A673 (cell line): Measurements from ENCODE around the gene FOXK1. TPM values are rescaled to one million over a fixed set of nuclear protein-coding genes. Genes with fewer than 3 reads are reported as not detected.

ENCODE experiments used
- BruUV-seq: library from RNA; stranded (reverse); fragments of 400-500 nt; replicated peaks from 2 replicates; lab custom pipeline; 2021; lab: Mats Ljungman, UMichigan
- CTCF ChIA-PET: fragments of 300-600 bp; sonication (Branson Sonifier 250); formaldehyde crosslinking; loops from one replicate; lab custom pipeline; 2022; ENCODE audit warnings: antibody characterized with exemption; lab: Charles Lee
- POLR2A ChIA-PET: fragments of 300-600 bp; sonication (Branson Sonifier 250); formaldehyde crosslinking; loops from one replicate; lab custom pipeline; 2022; ENCODE audit warnings: antibody characterized with exemption; ENCODE audit not compliant: low non-redundant PET; lab: Charles Lee
- DNase-seq: peaks from one replicate; pipeline ENCODE4 v3.0.0-alpha.2; 2015; ENCODE audit warnings: low spot score
- H3K27ac ChIP-seq: fragments of 200-600 bp; sonication (generic); 2 replicates; pipeline ENCODE4 v1.5.1; 2016; ENCODE audit warnings: mixed run types, low read depth, mild to moderate bottlenecking, mixed read lengths, antibody characterized with exemption, low read length; ENCODE audit not compliant: poor library complexity, severe bottlenecking
- H3K27me3 ChIP-seq: fragments of 200-600 bp; sonication (generic); replicated peaks from 2 replicates; pipeline ENCODE4 v1.6.1; 2017; ENCODE audit warnings: mixed run types, low read depth, mild to moderate bottlenecking, mixed read lengths, antibody characterized with exemption, low read length; ENCODE audit not compliant: insufficient read depth, poor library complexity
- H3K36me3 ChIP-seq: fragments of 200-600 bp; sonication (generic); 2 replicates; pipeline ENCODE4 v1.6.1; 2016; ENCODE audit warnings: mixed run types, mild to moderate bottlenecking, mixed read lengths, antibody characterized with exemption, low read length; ENCODE audit not compliant: insufficient read depth, poor library complexity, severe bottlenecking
- H3K4me1 ChIP-seq: fragments of 200-600 bp; sonication (generic); 2 replicates; pipeline ENCODE4 v1.6.1; 2017; ENCODE audit warnings: mixed run types, mild to moderate bottlenecking, mixed read lengths, antibody characterized with exemption, low read length; ENCODE audit not compliant: insufficient read depth, poor library complexity, severe bottlenecking
- H3K4me3 ChIP-seq: fragments of 200-600 bp; sonication (generic); 2 replicates; pipeline ENCODE4 v1.5.1; 2016; ENCODE audit warnings: low read depth, mixed run types, mild to moderate bottlenecking, mixed read lengths, low read length; ENCODE audit not compliant: poor library complexity, severe bottlenecking
- H3K9me3 ChIP-seq: fragments of 200-600 bp; sonication (generic); 2 replicates; pipeline ENCODE4 v1.6.1; 2016; ENCODE audit warnings: mixed run types, low read depth, mild to moderate bottlenecking, mixed read lengths, antibody characterized with exemption, low read length; ENCODE audit not compliant: poor library complexity, severe bottlenecking
- EZH2 ChIP-seq: fragments of 200-600 bp; sonication (generic); IDR thresholded peaks from 2 replicates; pipeline ENCODE4 v1.6.1; 2017; ENCODE audit warnings: borderline replicate concordance, low read depth, mild to moderate bottlenecking, mixed read lengths, antibody characterized with exemption, low read length; ENCODE audit not compliant: poor library complexity, severe bottlenecking
- intact Hi-C: fragments of 100-400 bp; cut with micrococcal nuclease; formaldehyde crosslinking; loops from one replicate; pipeline ENCODE4 v1.10.0; 2022; ENCODE audit not compliant: unreplicated experiment
- total RNA-seq: library from RNA; stranded (reverse); gene quantifications from 2 replicates; pipeline ENCODE4 v1.2.3, GENCODE V29; 2021
- TF ChIP-seq, protein P1 (sequence below): fragments of 300-800, 200-600 bp; sonication (generic); conservative IDR thresholded peaks from 2 replicates; pipeline ENCODE4 v1.5.1; 2017; ENCODE audit warnings: low read depth, mild to moderate bottlenecking, antibody characterized with exemption, low read length, moderate library complexity, mixed read lengths

Gene FOXK1
- total RNA-seq, 1 experiment from 2014 or later: 43.8 TPM

DNA sequence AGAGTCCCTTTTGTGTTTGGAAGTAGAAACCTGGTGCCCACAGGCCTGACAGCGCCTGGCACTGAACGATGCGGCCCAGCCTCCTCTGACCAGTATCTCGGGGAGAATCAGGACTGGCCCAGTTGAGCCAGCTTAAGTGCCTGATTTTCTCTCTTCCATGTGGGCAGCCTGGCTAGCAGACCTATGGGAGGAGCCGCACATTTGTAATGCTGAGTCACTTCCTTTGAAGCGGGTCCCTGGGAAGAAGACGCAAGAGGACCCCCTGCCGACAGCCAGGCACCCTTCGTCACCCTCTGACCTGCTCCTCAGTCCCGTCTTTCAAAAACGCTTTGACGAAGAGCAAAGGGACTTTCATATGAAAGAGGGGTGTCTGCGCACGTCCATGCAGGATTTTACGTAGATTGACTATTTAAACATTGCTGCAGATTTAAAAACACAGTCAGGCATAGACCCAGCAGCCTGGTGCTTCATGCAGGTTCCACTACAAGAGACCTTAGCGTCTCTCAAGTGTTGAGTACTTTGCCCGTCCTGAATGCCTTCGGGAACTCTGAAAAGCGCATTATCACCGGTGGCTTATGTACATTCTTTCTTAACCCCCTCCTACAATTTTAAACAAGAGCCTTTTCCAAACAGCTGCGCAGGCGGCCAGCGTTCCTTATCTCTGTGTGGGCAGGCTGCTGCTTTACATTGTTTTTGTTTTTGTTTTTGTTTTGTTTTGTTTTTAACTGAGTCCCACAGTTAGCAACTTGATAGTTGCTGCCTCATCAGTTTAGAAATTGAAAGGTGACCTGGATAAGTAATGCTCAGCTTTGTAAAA is 56.8 kb downstream of the FOXK1 start:
- intact Hi-C loops: loop anchor here (5.0 kb wide), 1 partner anchor 52 kb away; no protein-coding TSS in a partner anchor
- Histone ChIP-seq H3K4me1 (peaks cover 25% of the 10 kb centered on the region), H3K27me3 (no peaks in the 10 kb centered on the region), H3K27ac (peak overlapping the region; percentile 83), H3K4me3 (peak overlapping the region; percentile 28), H3K9me3 (no peaks in the 10 kb centered on the region), H3K36me3 (peaks cover 5% of the 10 kb centered on the region)
- peak; percentile 85 for DNase-seq
- BruUV-seq: TSS peak; percentile 85
- ChIA-PET POLR2A (no interaction called here), CTCF (no interaction called here)
- TF ChIP-seq EZH2: no peak
- TF ChIP-seq, protein P1, sequence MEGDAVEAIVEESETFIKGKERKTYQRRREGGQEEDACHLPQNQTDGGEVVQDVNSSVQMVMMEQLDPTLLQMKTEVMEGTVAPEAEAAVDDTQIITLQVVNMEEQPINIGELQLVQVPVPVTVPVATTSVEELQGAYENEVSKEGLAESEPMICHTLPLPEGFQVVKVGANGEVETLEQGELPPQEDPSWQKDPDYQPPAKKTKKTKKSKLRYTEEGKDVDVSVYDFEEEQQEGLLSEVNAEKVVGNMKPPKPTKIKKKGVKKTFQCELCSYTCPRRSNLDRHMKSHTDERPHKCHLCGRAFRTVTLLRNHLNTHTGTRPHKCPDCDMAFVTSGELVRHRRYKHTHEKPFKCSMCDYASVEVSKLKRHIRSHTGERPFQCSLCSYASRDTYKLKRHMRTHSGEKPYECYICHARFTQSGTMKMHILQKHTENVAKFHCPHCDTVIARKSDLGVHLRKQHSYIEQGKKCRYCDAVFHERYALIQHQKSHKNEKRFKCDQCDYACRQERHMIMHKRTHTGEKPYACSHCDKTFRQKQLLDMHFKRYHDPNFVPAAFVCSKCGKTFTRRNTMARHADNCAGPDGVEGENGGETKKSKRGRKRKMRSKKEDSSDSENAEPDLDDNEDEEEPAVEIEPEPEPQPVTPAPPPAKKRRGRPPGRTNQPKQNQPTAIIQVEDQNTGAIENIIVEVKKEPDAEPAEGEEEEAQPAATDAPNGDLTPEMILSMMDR: no peak

DNA sequence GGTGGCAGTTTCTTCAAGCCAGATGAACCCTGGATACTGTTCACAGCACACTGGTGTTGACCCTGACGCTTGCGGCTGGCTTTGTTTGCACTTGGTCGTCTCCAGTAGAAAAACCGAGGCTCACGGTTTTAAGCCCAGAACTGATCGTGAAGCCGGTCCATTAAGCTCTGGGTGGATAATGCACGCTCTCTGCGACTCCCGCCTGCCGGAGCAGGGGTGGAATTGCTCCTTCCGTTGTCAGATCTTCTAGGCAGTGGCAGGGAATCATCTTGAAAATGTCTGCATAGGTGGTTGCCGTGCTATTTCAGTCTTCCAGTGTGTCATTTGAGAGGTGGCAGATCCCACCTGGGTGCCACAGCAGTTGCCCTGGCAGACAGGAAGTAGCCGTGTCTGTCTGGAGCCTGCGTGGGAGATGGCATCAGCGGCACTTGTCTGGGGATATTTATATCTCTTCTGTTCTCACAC is 57.5 kb downstream of the FOXK1 start:
- Histone ChIP-seq H3K27ac (peak overlapping the region; percentile 83), H3K36me3 (peaks cover 5% of the 10 kb centered on the region), H3K9me3 (no peaks in the 10 kb centered on the region), H3K4me1 (peaks cover 31% of the 10 kb centered on the region), H3K4me3 (peak overlapping the region; percentile 28), H3K27me3 (no peaks in the 10 kb centered on the region)
- intact Hi-C loops: loop anchor here (5.0 kb wide), 1 partner anchor 52 kb away; no protein-coding TSS in a partner anchor
- CTCF ChIA-PET: no interaction called here
- no TSS peak for BruUV-seq
- TF ChIP-seq, protein P1: peak; percentile 61
- no peak for TF ChIP-seq EZH2
- DNase-seq: peak; percentile 84
- POLR2A ChIA-PET: no interaction called here

DNA sequence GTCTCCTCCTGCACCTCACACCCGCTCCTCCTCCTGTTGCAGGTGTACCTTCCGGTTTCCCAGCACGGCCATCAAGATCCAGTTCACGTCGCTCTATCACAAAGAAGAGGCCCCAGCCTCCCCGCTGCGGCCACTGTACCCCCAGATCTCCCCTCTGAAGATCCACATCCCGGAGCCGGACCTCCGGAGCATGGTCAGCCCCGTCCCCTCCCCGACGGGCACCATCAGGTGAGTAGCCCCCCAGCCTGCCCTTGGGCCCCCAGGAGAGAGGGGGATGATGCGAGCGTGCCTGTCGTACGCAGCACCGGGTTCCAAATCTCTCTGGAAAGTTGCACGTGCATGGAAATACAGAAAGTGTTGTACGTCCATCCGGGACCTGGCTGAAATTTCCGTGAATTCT is 58.7 kb downstream of the FOXK1 start:
- no peak overlapping the region for H3K4me3 ChIP-seq
- ChIA-PET POLR2A (no interaction called here), CTCF (no interaction called here)
- TF ChIP-seq EZH2: no peak
- TF ChIP-seq, protein P1: no peak
- H3K4me1 ChIP-seq: peaks cover 40% of the 10 kb centered on the region
- no peak for DNase-seq
- peaks cover 9% of the 10 kb centered on the region for H3K36me3 ChIP-seq
- H3K9me3 ChIP-seq: no peaks in the 10 kb centered on the region
- no TSS peak for BruUV-seq
- H3K27ac ChIP-seq: no peak overlapping the region
- no peaks in the 10 kb centered on the region for H3K27me3 ChIP-seq
- intact Hi-C loops: no loop called here
